B cell (primary cell): ENCODE measurements around the gene BRD4. TPM values are rescaled to one million over a fixed set of nuclear protein-coding genes. Genes with fewer than 3 reads are reported as not detected.

ENCODE experiments used
- ATAC-seq: fragments of 200-7000 bp; cut with Tn5 transposase; one replicate; pipeline ENCODE4 v1.10.0; 2021; ENCODE audit warnings: low read depth, mild to moderate bottlenecking, moderate number of reproducible peaks, moderate library complexity
- CTCF ChIA-PET: fragments of 350-600 bp; sonication (Branson Sonifier 250); formaldehyde crosslinking; loops from one replicate; lab custom pipeline; 2021; ENCODE audit warnings: antibody characterized with exemption, inconsistent platforms; lab: Charles Lee
- POLR2A ChIA-PET: fragments of 350-600 bp; sonication (Branson Sonifier 250); formaldehyde crosslinking; loops from one replicate; lab custom pipeline; 2021; ENCODE audit warnings: antibody characterized with exemption; lab: Charles Lee
- DNase-seq: peaks from one replicate; pipeline ENCODE4 v3.0.0; 2013
- H2AFZ ChIP-seq: 2 replicates; pipeline ENCODE4 v1.6.1; 2012; ENCODE audit warnings: mild to moderate bottlenecking, low read depth, low read length; ENCODE audit not compliant: insufficient read depth, poor library complexity, severe bottlenecking
- H3K27ac ChIP-seq, 2 donors: 1 replicate in 1 of 2; 2 replicates in 1 of 2; pipeline ENCODE4 v1.5.1; 2012 to 2013; ENCODE audit warnings: low read length in 2 of 2, mild to moderate bottlenecking in 2 of 2, moderate library complexity in 1 of 2
- H3K27me3 ChIP-seq, 4 experiments: fragments of 200-600 bp in 1 of 4; sonication (generic) in 1 of 4; replicated peaks in 1 of 4; 1 replicate in 2 of 4; 2 replicates in 2 of 4; pipeline versions ENCODE4 v1.6.1 to v1.7.0; 2013 to 2016; ENCODE audit warnings: low read length in 3 of 4, mild to moderate bottlenecking in 2 of 4, mixed read lengths in 1 of 4, moderate library complexity in 1 of 4; ENCODE audit not compliant: insufficient read depth in 4 of 4, control insufficient read depth in 3 of 4; ENCODE audit errors: control extremely low read depth in 1 of 4
- H3K36me3 ChIP-seq, 2 experiments: replicated peaks in 1 of 2; 1 replicate in 1 of 2; 2 replicates in 1 of 2; pipeline versions ENCODE4 v1.6.1 to v1.7.1; 2013; ENCODE audit warnings: low read length in 1 of 2; ENCODE audit not compliant: insufficient read depth in 2 of 2, control insufficient read depth in 1 of 2; ENCODE audit errors: control extremely low read depth in 1 of 2, extremely low read depth in 1 of 2
- H3K4me1 ChIP-seq, 2 donors: fragments of 200-600 bp in 1 of 2; sonication (generic) in 1 of 2; 1 replicate in 1 of 2; 2 replicates in 1 of 2; pipeline versions ENCODE4 v1.5.1 to v1.6.1; 2013 to 2017; ENCODE audit warnings: low read length in 2 of 2; ENCODE audit not compliant: control insufficient read depth in 2 of 2, insufficient read depth in 2 of 2
- H3K4me2 ChIP-seq: replicated peaks from 2 replicates; pipeline ENCODE3; 2012; ENCODE audit warnings: mild to moderate bottlenecking, low read depth, low read length; ENCODE audit not compliant: poor library complexity, severe bottlenecking
- H3K4me3 ChIP-seq, 5 experiments: fragments of 200-600 bp in 1 of 5; sonication (generic) in 1 of 5; 1 replicate in 3 of 5; 2 replicates in 2 of 5; pipeline versions ENCODE4 v1.5.1 to v1.7.0; 2011 to 2016; ENCODE audit warnings: low read length in 4 of 5, mild to moderate bottlenecking in 4 of 5, low read depth in 2 of 5, control low read depth in 1 of 5, moderate library complexity in 1 of 5; ENCODE audit not compliant: insufficient read depth in 1 of 5; ENCODE audit errors: control extremely low read depth in 1 of 5, extremely low read depth in 1 of 5
- H3K79me2 ChIP-seq: fragments of 200-600 bp; sonication (generic); one replicate; pipeline ENCODE4 v1.6.0; 2016; ENCODE audit warnings: low read length; ENCODE audit not compliant: control insufficient read depth, insufficient read depth
- H3K9ac ChIP-seq: fragments of 200-600 bp; sonication (generic); 2 replicates; pipeline ENCODE4 v1.6.1; 2017; ENCODE audit warnings: mild to moderate bottlenecking, low read length, moderate library complexity
- H3K9me3 ChIP-seq, 3 donors: one replicate each; pipeline versions ENCODE4 v1.6.1 to v1.7.1; 2013; ENCODE audit warnings: low read length in 2 of 3; ENCODE audit not compliant: control insufficient read depth in 2 of 3, insufficient read depth in 1 of 3; ENCODE audit errors: control extremely low read depth in 1 of 3
- H4K20me1 ChIP-seq: 2 replicates; pipeline ENCODE4 v1.6.0; 2012; ENCODE audit warnings: mild to moderate bottlenecking, low read length; ENCODE audit not compliant: insufficient read depth, control insufficient read depth, poor library complexity, severe bottlenecking
- H3K27ac Mint-ChIP-seq: one replicate; pipeline ENCODE4 v1.8.0; 2021; ENCODE audit warnings: mixed read lengths
- H3K27me3 Mint-ChIP-seq: one replicate; pipeline ENCODE4 v1.8.0; 2021; ENCODE audit warnings: mixed read lengths
- H3K4me1 Mint-ChIP-seq: one replicate; pipeline ENCODE4 v1.8.0; 2021; ENCODE audit warnings: mixed read lengths
- H3K4me3 Mint-ChIP-seq: one replicate; pipeline ENCODE4 v1.8.0; 2021; ENCODE audit warnings: mixed read lengths
- H3K9me3 Mint-ChIP-seq: one replicate; pipeline ENCODE4 v1.8.0; 2022; ENCODE audit warnings: mixed read lengths; ENCODE audit not compliant: insufficient read depth
- CTCF ChIP-seq: fragments of 200-600 bp; IDR thresholded peaks from one replicate; pipeline ENCODE4 v1.8.0; 2022; ENCODE audit warnings: antibody characterized with exemption, mild to moderate bottlenecking
- EZH2 ChIP-seq: IDR thresholded peaks from 2 replicates; pipeline ENCODE4 v1.6.1; 2012; ENCODE audit warnings: borderline replicate concordance, low read depth, mild to moderate bottlenecking, moderate library complexity, low read length; ENCODE audit not compliant: insufficient read depth, poor library complexity, severe bottlenecking
- WGBS: methylation state at CpG from one replicate; pipeline ENCODE4 v1.1.5; 2013; ENCODE audit warnings: missing lambda C conversion rate; ENCODE audit not compliant: insufficient coverage; 5-methylcytosine and 5-hydroxymethylcytosine counted together
- intact Hi-C: fragments of 100-400 bp; cut with micrococcal nuclease; formaldehyde crosslinking; loops from one replicate; pipeline ENCODE4 v1.10.0; 2022
- polyA plus RNA-seq: library from polyadenylated mRNA; depleted of rRNA; stranded (reverse); fragments of >200 nt; gene quantifications from 2 replicates; pipeline ENCODE4 v1.2.3, GENCODE V29; 2012
- total RNA-seq, 2 donors: library from RNA; stranded (reverse); fragments of 120-200 nt in 1 of 2; gene quantifications; 1 replicate in 1 of 2; 2 replicates in 1 of 2; pipeline versions ENCODE4 v1.2.3 to v1.2.4, GENCODE V29; 2013 to 2022

Gene BRD4
- total and polyA plus RNA-seq, 2 donors (not counting 1 experiment from before 2014, with no cell fraction given), result 30.7 to 209 TPM

- no peaks in the 10 kb centered on the region for H3K27me3 ChIP-seq
- H4K20me1 ChIP-seq, result peaks cover 100% of the 10 kb centered on the region
- DNase-seq (no peak), ATAC-seq (no peak)
- peaks cover 2 to 62% of the 10 kb centered on the region in 2 experiments for H3K36me3 ChIP-seq
- CTCF ChIA-PET, result no interaction called here
- POLR2A ChIA-PET, result no interaction called here
- Mint-ChIP-seq H3K9me3 (no peaks in the 10 kb centered on the region), H3K27me3 (no peaks in the 10 kb centered on the region), H3K4me3 (no peak overlapping the region), H3K27ac (no peak overlapping the region), H3K4me1 (peaks cover 23% of the 10 kb centered on the region)
- no peak for TF ChIP-seq CTCF
- no peak for TF ChIP-seq EZH2
- no peak overlapping the region for H3K9ac ChIP-seq
- intact Hi-C loops, result no loop called here
- no peaks in the 10 kb centered on the region for H3K9me3 ChIP-seq
- WGBS, result 96% methylated on average over 22 of the region's 22 CpGs
- no peak overlapping the region for H3K4me2 ChIP-seq
- H3K79me2 ChIP-seq, result peaks cover 98% of the 10 kb centered on the region
- H3K27ac ChIP-seq, result no peak overlapping the region
- H3K4me3 ChIP-seq, result no peak overlapping the region
- no peak overlapping the region for H2AFZ ChIP-seq
- H3K4me1 ChIP-seq, result peaks cover 18 to 22% of the 10 kb centered on the region in 2 donors
These were observed 41.3 kb upstream of the BRD4 start for GRCh38 chr19:15373644-15374043.

- no peaks in the 10 kb centered on the region for H3K27me3 Mint-ChIP-seq
- Histone ChIP-seq H3K9ac (no peak overlapping the region), H3K4me1 (peaks cover 15 to 18% of the 10 kb centered on the region in 2 donors), H3K36me3 (peaks cover 2 to 69% of the 10 kb centered on the region in 2 experiments), H3K4me2 (no peak overlapping the region), H3K4me3 (no peak overlapping the region), H2AFZ (no peak overlapping the region), H3K27me3 (no peaks in the 10 kb centered on the region), H3K27ac (no peak overlapping the region), H3K9me3 (no peaks in the 10 kb centered on the region), H3K79me2 (peaks cover 98% of the 10 kb centered on the region), H4K20me1 (peaks cover 100% of the 10 kb centered on the region)
- DNase-seq (no peak), ATAC-seq (no peak)
- WGBS, result 98% methylated on average over 30 of the region's 30 CpGs
- no peak for TF ChIP-seq EZH2
- no peak for TF ChIP-seq CTCF
- POLR2A ChIA-PET, result no interaction called here
- peaks cover 17% of the 10 kb centered on the region for H3K4me1 Mint-ChIP-seq
- H3K9me3 Mint-ChIP-seq, result no peaks in the 10 kb centered on the region
- intact Hi-C loops, result no loop called here
- CTCF ChIA-PET, result no interaction called here
- no peak overlapping the region for H3K27ac Mint-ChIP-seq
- H3K4me3 Mint-ChIP-seq, result no peak overlapping the region
These were observed 40.6 kb upstream of the BRD4 start for GRCh38 chr19:15372891-15373301.
